HCT116 (cell line): Measurements from ENCODE around the gene SLC25A28. TPM values are rescaled to one million over a fixed set of nuclear protein-coding genes. Genes with fewer than 3 reads are reported as not detected.

Experiments
- ATAC-seq: fragments of 200-7000 bp; cut with Tn5 transposase; 2 replicates; pipeline ENCODE4 v1.9.1; 2020; ENCODE audit warnings: mild to moderate bottlenecking, moderate library complexity
- BruUV-seq: library from RNA; stranded (reverse); fragments of 400-500 nt; replicated peaks from 2 replicates; lab custom pipeline; 2021; lab: Mats Ljungman, UMichigan
- CTCF ChIA-PET: fragments of 300-600 bp; sonication (Branson Sonifier 250); formaldehyde crosslinking; loops from one replicate; lab custom pipeline; 2021; ENCODE audit warnings: antibody characterized with exemption; lab: Charles Lee
- POLR2A ChIA-PET: fragments of 300-600, 350-600 bp; sonication (Branson Sonifier 250); formaldehyde crosslinking; loops from one replicate; lab custom pipeline; 2021; ENCODE audit warnings: antibody characterized with exemption; lab: Charles Lee
- RAD21 ChIA-PET, 2 experiments: fragments of 300-600 bp; sonication (Branson Sonifier 250); formaldehyde crosslinking; loops; one replicate each; lab custom pipeline; 2023; ENCODE audit warnings: low total read pairs in 2 of 2; ENCODE audit not compliant: uncharacterized antibody in 2 of 2, unreplicated experiment in 2 of 2, low non-redundant PET in 1 of 2; lab: Charles Lee
- DNase-seq: peaks from one replicate; pipeline ENCODE4 v3.0.0-alpha.2; 2010; ENCODE audit warnings: low read depth, low spot score
- H2AFZ ChIP-seq: fragments of 200-600 bp; shearing (Covaris generic), sonication (generic); 2 replicates; pipeline ENCODE4 v1.6.1; 2017; ENCODE audit warnings: low read depth, mixed run types, mixed read lengths, antibody characterized with exemption, low read length; ENCODE audit not compliant: poor library complexity, severe bottlenecking
- H3K27ac ChIP-seq: 2 replicates; pipeline ENCODE4 v1.5.1; 2012; ENCODE audit warnings: low read depth, low read length
- H3K27me3 ChIP-seq: fragments of 200-600 bp; sonication (generic); 2 replicates; pipeline ENCODE4 v1.6.1; 2016; ENCODE audit warnings: mixed run types, low read length, mixed read lengths; ENCODE audit not compliant: insufficient read depth
- H3K36me3 ChIP-seq, 2 experiments: fragments of 200-500 bp in 1 of 2; fragments of 200-600 bp in 1 of 2; sonication (Bioruptor generic) in 1 of 2; sonication (generic) in 1 of 2; 2 replicates each; pipeline versions ENCODE4 v1.5.1 to v1.6.1; 2014 to 2016; ENCODE audit warnings: low read length in 2 of 2, inconsistent platforms in 1 of 2, mixed read lengths in 1 of 2, mixed run types in 1 of 2; ENCODE audit not compliant: insufficient read depth in 2 of 2, control insufficient read depth in 1 of 2
- H3K4me1 ChIP-seq, 2 experiments: fragments of 200-600 bp in 1 of 2; sonication (generic) in 1 of 2; 2 replicates each; pipeline versions ENCODE4 v1.5.1 to v1.6.1; 2012 to 2017; ENCODE audit warnings: low read length in 2 of 2, inconsistent platforms in 1 of 2, mild to moderate bottlenecking in 1 of 2, mixed read lengths in 1 of 2, mixed run types in 1 of 2, moderate library complexity in 1 of 2; ENCODE audit not compliant: insufficient read depth in 2 of 2, control insufficient read depth in 1 of 2
- H3K4me2 ChIP-seq: fragments of 200-600 bp; sonication (generic); 2 replicates; pipeline ENCODE4 v1.6.1; 2017; ENCODE audit warnings: mixed run types, low read length, mixed read lengths
- H3K4me3 ChIP-seq, 2 experiments: fragments of 200-600 bp in 1 of 2; sonication (generic) in 1 of 2; replicated peaks in 1 of 2; 2 replicates each; pipeline ENCODE4 v1.5.1; 2011 to 2016; ENCODE audit warnings: low read length in 2 of 2, control low read depth in 1 of 2, low read depth in 1 of 2, mild to moderate bottlenecking in 1 of 2, mixed read lengths in 1 of 2, mixed run types in 1 of 2
- H3K79me2 ChIP-seq: fragments of 200-600 bp; sonication (generic); 2 replicates; pipeline ENCODE4 v1.6.1; 2017; ENCODE audit warnings: mild to moderate bottlenecking, mixed run types, low read length, moderate library complexity, mixed read lengths; ENCODE audit not compliant: insufficient read depth
- H3K9ac ChIP-seq: fragments of 200-600 bp; sonication (generic); 2 replicates; pipeline ENCODE4 v1.6.1; 2016; ENCODE audit warnings: low read length, mixed read lengths
- H3K9me2 ChIP-seq: fragments of 200-600 bp; sonication (generic), shearing (Covaris generic); 2 replicates; pipeline ENCODE4 v1.6.1; 2017; ENCODE audit warnings: mixed run types, mild to moderate bottlenecking, moderate library complexity; ENCODE audit not compliant: insufficient read depth
- H3K9me3 ChIP-seq, 2 experiments: fragments of 200-500 bp in 1 of 2; fragments of 200-600 bp in 1 of 2; sonication (Bioruptor generic) in 1 of 2; sonication (generic) in 1 of 2; 2 replicates each; pipeline ENCODE4 v1.6.1; 2014 to 2017; ENCODE audit warnings: low read length in 2 of 2, mixed read lengths in 2 of 2, inconsistent platforms in 1 of 2, low read depth in 1 of 2, mild to moderate bottlenecking in 1 of 2, mixed run types in 1 of 2, moderate library complexity in 1 of 2; ENCODE audit not compliant: control insufficient read depth in 1 of 2, insufficient read depth in 1 of 2
- H4K20me1 ChIP-seq: fragments of 200-600 bp; sonication (generic), shearing (Covaris generic); 2 replicates; pipeline ENCODE4 v1.6.1; 2017; ENCODE audit warnings: mixed run types, mild to moderate bottlenecking, moderate library complexity; ENCODE audit not compliant: insufficient read depth
- FOSL1 ChIP-seq: IDR thresholded peaks from 2 replicates; pipeline ENCODE4 v1.6.1; 2012; ENCODE audit warnings: low read depth
- JUND ChIP-seq: IDR thresholded peaks from 2 replicates; pipeline ENCODE4 v1.6.1; 2012
- MAX ChIP-seq: IDR thresholded peaks from 2 replicates; pipeline ENCODE4 v1.6.1; 2012
- POLR2A ChIP-seq: IDR thresholded peaks from 2 replicates; pipeline ENCODE4 v1.7.0; 2011; ENCODE audit warnings: borderline replicate concordance; ENCODE audit not compliant: insufficient read depth, insufficient read length; ENCODE audit errors: extremely low read depth
- RAD21 ChIP-seq: IDR thresholded peaks from 2 replicates; pipeline ENCODE4 v1.6.1; 2012; ENCODE audit warnings: low read depth, mild to moderate bottlenecking
- ZFX ChIP-seq: fragments of 450-650 bp; IDR thresholded peaks from 2 replicates; pipeline ENCODE4 v1.6.1; 2017
- ZNF274 ChIP-seq: fragments of 200-500 bp; sonication (Bioruptor generic); IDR thresholded peaks from 2 replicates; pipeline ENCODE4 v1.6.1; 2014; ENCODE audit warnings: mild to moderate bottlenecking, low read depth, low read length, inconsistent platforms
- intact Hi-C: fragments of 100-400 bp; cut with micrococcal nuclease; formaldehyde crosslinking; loops from 2 replicates; pipeline ENCODE4 v1.10.0; 2022
- total RNA-seq: library from RNA; stranded (reverse); gene quantifications from one replicate; pipeline ENCODE4 v1.2.1, GENCODE V29; 2021; ENCODE audit not compliant: unreplicated experiment
- TF ChIP-seq, protein P1 (sequence below): IDR thresholded peaks from 2 replicates; pipeline ENCODE4 v1.6.1; 2011; ENCODE audit warnings: mild to moderate bottlenecking, low read length, moderate library complexity; ENCODE audit not compliant: insufficient replicate concordance; ENCODE audit errors: extremely low read depth

The SLC25A28 gene
- total RNA-seq, 1 experiment from 2014 or later, result 59.5 TPM

- CTCF ChIA-PET, result interaction anchor here (0.7 kb wide), 1 partner anchor 21 kb away, joined by 3 read pairs; no protein-coding TSS in a partner anchor
- TF ChIP-seq FOSL1, result no peak
- no peak for TF ChIP-seq RAD21
- TF ChIP-seq, protein P1, sequence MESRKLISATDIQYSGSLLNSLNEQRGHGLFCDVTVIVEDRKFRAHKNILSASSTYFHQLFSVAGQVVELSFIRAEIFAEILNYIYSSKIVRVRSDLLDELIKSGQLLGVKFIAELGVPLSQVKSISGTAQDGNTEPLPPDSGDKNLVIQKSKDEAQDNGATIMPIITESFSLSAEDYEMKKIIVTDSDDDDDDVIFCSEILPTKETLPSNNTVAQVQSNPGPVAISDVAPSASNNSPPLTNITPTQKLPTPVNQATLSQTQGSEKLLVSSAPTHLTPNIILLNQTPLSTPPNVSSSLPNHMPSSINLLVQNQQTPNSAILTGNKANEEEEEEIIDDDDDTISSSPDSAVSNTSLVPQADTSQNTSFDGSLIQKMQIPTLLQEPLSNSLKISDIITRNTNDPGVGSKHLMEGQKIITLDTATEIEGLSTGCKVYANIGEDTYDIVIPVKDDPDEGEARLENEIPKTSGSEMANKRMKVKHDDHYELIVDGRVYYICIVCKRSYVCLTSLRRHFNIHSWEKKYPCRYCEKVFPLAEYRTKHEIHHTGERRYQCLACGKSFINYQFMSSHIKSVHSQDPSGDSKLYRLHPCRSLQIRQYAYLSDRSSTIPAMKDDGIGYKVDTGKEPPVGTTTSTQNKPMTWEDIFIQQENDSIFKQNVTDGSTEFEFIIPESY, result no peak
- no peak for TF ChIP-seq POLR2A
- no peak for TF ChIP-seq MAX
- no peak for TF ChIP-seq JUND
- TF ChIP-seq ZNF274, result no peak
- no peak for TF ChIP-seq ZFX
- H3K4me3 ChIP-seq, result no peak overlapping the region
- peaks cover 0 to 3% of the 10 kb centered on the region in 2 experiments; a peak in 1 of 4 replicates for H3K4me1 ChIP-seq
- H3K9ac ChIP-seq, result no peak overlapping the region
- no peaks in the 10 kb centered on the region for H3K9me3 ChIP-seq
- POLR2A ChIA-PET, result interaction anchor here (2.1 kb wide), 1 partner anchor 9 kb away, joined by 15 read pairs; no protein-coding TSS in a partner anchor
- H3K79me2 ChIP-seq, result no peaks in the 10 kb centered on the region
- ATAC-seq, result no peak
- no TSS peak for BruUV-seq
- no peak overlapping the region for H3K4me2 ChIP-seq
- H3K27ac ChIP-seq, result no peak overlapping the region
- no peak for DNase-seq
- H3K27me3 ChIP-seq, result no peaks in the 10 kb centered on the region
- H3K36me3 ChIP-seq, result no peaks in the 10 kb centered on the region
- RAD21 ChIA-PET, result interaction anchor here in 1 of 2 experiments (0.7 kb wide), 1 partner anchor 286 kb away, joined by 3 read pairs; no protein-coding TSS in a partner anchor
- H4K20me1 ChIP-seq, result no peaks in the 10 kb centered on the region
- intact Hi-C loops, result no loop called here
- no peaks in the 10 kb centered on the region for H3K9me2 ChIP-seq
- H2AFZ ChIP-seq, result no peak overlapping the region
These were observed 11.3 kb upstream of the SLC25A28 start for GRCh38 chr10:99631496-99631895.
